Measurements from ENCODE around the gene RESP18. TPM values are rescaled to one million over a fixed set of nuclear protein-coding genes. Genes with fewer than 3 reads are reported as not detected.

Gene RESP18
- total RNA-seq, 1 experiment from 2014 or later, result not detected

- CTCF ChIA-PET, result interaction anchor here (0.7 to 1.9 kb wide), 7 partner anchors 8 to 601 kb away, joined by 3 to 6 read pairs (median 3); no protein-coding TSS in a partner anchor
- POLR2A ChIA-PET, result no interaction called here
- H3K9me3 Mint-ChIP-seq (ENCODE audit: unreplicated experiment), result no peaks in the 10 kb centered on the region
- no peak overlapping the region for H3K27ac Mint-ChIP-seq (ENCODE audit: low read depth, unreplicated experiment)
- intact Hi-C loops (cut with micrococcal nuclease), result loop anchor here (1.0 kb wide), 1 partner anchor 192 kb away; the partner anchor contains the start of gene NHEJ1
- BruUV-seq (replicated peaks), result no TSS peak
- H3K27me3 Mint-ChIP-seq (ENCODE audit: insufficient read depth, unreplicated experiment), result peaks cover 44% of the 10 kb centered on the region
- peak; percentile 67 for TF ChIP-seq CTCF (IDR thresholded peaks at IDR 0.05; ENCODE audit: unreplicated experiment)
- no peaks in the 10 kb centered on the region for H3K4me1 Mint-ChIP-seq (ENCODE audit: insufficient read depth, unreplicated experiment)
- no peaks in the 10 kb centered on the region for H3K36me3 Mint-ChIP-seq (ENCODE audit: insufficient read depth, unreplicated experiment)
- no peak overlapping the region for H3K4me3 Mint-ChIP-seq (ENCODE audit: unreplicated experiment)
- peak; percentile 72 for DNase-seq (ENCODE audit: unreplicated experiment)
These were observed 20.0 kb upstream of the RESP18 start for GRCh38 chr2:219352448-219353023.

GRCh38 chr2:219350710-219351221, 18.2 kb upstream of the RESP18 start:
- Mint-ChIP-seq H3K27me3 (ENCODE audit: insufficient read depth, unreplicated experiment) (peaks cover 32% of the 10 kb centered on the region), H3K4me1 (ENCODE audit: insufficient read depth, unreplicated experiment) (no peaks in the 10 kb centered on the region), H3K9me3 (ENCODE audit: unreplicated experiment) (no peaks in the 10 kb centered on the region), H3K4me3 (ENCODE audit: unreplicated experiment) (no peak overlapping the region), H3K36me3 (ENCODE audit: insufficient read depth, unreplicated experiment) (no peaks in the 10 kb centered on the region), H3K27ac (ENCODE audit: low read depth, unreplicated experiment) (no peak overlapping the region)
- CTCF ChIA-PET, result interaction anchor here (0.6 to 2.7 kb wide), 7 partner anchors 8 to 186 kb away, joined by 3 to 6 read pairs (median 4); no protein-coding TSS in a partner anchor
- POLR2A ChIA-PET, result no interaction called here
- TF ChIP-seq CTCF (IDR thresholded peaks at IDR 0.05; ENCODE audit: unreplicated experiment), result no peak
- DNase-seq (ENCODE audit: unreplicated experiment), result no peak
- intact Hi-C loops (cut with micrococcal nuclease), result no loop called here
- no TSS peak for BruUV-seq (replicated peaks)

- Mint-ChIP-seq H3K27ac (ENCODE audit: low read depth, unreplicated experiment) (no peak overlapping the region), H3K9me3 (ENCODE audit: unreplicated experiment) (no peaks in the 10 kb centered on the region), H3K27me3 (ENCODE audit: insufficient read depth, unreplicated experiment) (peaks cover 32% of the 10 kb centered on the region), H3K4me1 (ENCODE audit: insufficient read depth, unreplicated experiment) (no peaks in the 10 kb centered on the region), H3K36me3 (ENCODE audit: insufficient read depth, unreplicated experiment) (no peaks in the 10 kb centered on the region), H3K4me3 (ENCODE audit: unreplicated experiment) (no peak overlapping the region)
- POLR2A ChIA-PET, result interaction anchor here (0.5 kb wide), 1 partner anchor 149 kb away, joined by 3 read pairs; the partner anchor contains the start of gene GMPPA
- DNase-seq (ENCODE audit: unreplicated experiment), result no peak
- no TSS peak for BruUV-seq (replicated peaks)
- intact Hi-C loops (cut with micrococcal nuclease), result no loop called here
- CTCF ChIA-PET, result interaction anchor here (0.7 to 2.7 kb wide), 2 partner anchors 12 to 17 kb away, joined by 3 to 6 read pairs; no protein-coding TSS in a partner anchor
- TF ChIP-seq CTCF (IDR thresholded peaks at IDR 0.05; ENCODE audit: unreplicated experiment), result no peak
These were observed 17.7 kb upstream of the RESP18 start for GRCh38 chr2:219350215-219350614.

- BruUV-seq (replicated peaks), result no TSS peak
- no peak for TF ChIP-seq CTCF (IDR thresholded peaks at IDR 0.05; ENCODE audit: unreplicated experiment)
- no peak overlapping the region for H3K4me3 Mint-ChIP-seq (ENCODE audit: unreplicated experiment)
- peak; percentile 13 for DNase-seq (ENCODE audit: unreplicated experiment)
- H3K27me3 Mint-ChIP-seq (ENCODE audit: insufficient read depth, unreplicated experiment), result peaks cover 20% of the 10 kb centered on the region
- no peaks in the 10 kb centered on the region for H3K4me1 Mint-ChIP-seq (ENCODE audit: insufficient read depth, unreplicated experiment)
- POLR2A ChIA-PET, result interaction anchor here (0.7 kb wide), 2 partner anchors 195 to 1047 kb away, joined by 3 read pairs; no protein-coding TSS in a partner anchor
- H3K36me3 Mint-ChIP-seq (ENCODE audit: insufficient read depth, unreplicated experiment), result no peaks in the 10 kb centered on the region
- H3K27ac Mint-ChIP-seq (ENCODE audit: low read depth, unreplicated experiment), result no peak overlapping the region
- CTCF ChIA-PET, result interaction anchor here (0.7 to 1.4 kb wide), 7 partner anchors 8 to 446 kb away, joined by 3 to 6 read pairs (median 3); no protein-coding TSS in a partner anchor
- intact Hi-C loops (cut with micrococcal nuclease), result no loop called here
- H3K9me3 Mint-ChIP-seq (ENCODE audit: unreplicated experiment), result no peaks in the 10 kb centered on the region
These were observed 12.3 kb upstream of the RESP18 start for GRCh38 chr2:219344751-219345430.

Measured in MCF 10A (cell line).